Measurements from ENCODE around the gene SNTB2.
"Not testable (repeated sequence)": the region's sequence is repeated elsewhere in the genome, so short reads cannot be mapped to it uniquely, and the experiment has no call there.

Gene SNTB2

GRCh38 chr16:69225121-69225520 is 38.2 kb downstream of the SNTB2 start:
- FAIRE-seq (no peak), DNase-seq (ENCODE audit: insufficient read length, low spot score) (no peak)

DNA sequence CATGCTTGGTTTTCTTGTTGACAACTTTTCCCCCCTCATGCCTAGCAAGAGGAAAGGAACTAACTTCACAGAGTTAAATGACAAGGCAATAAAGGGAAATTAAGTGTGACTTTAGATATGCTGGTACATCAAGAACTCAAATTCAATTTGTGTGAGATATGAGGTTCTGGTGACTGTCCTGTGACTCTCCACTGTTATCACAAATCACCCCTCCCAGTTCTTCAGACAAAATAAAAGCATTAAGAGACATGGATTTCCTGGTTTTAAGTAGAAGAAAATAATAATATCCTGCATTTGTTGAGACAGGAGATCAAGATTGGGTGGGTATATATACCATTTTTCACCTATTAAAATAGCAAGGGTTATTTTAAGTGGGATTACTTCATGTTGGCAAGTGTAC is 46.2 kb downstream of the SNTB2 start:
- FAIRE-seq (no peak), DNase-seq (ENCODE audit: insufficient read length, low spot score) (no peak)

DNA sequence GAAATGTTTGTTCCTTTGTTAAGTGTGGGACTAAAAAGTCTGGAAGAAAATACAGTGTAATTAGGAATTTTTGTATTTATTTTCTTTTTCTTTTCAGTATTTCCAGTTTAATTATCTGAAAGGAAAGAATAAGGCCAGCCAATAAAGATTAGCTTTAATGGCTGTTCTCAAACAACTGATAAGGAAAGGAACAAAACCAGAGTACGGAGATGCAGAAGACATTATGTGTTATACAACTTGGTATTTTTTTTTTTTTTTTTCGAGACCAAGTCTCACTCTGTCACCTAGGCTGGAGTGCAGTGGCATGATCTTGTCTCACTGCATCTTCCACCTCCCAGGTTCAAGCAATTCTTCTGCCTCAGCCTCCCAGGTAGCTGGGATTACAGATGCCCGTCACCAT is 47.5 kb downstream of the SNTB2 start:
- FAIRE-seq (no peak), DNase-seq (ENCODE audit: insufficient read length, low spot score) (no peak)

- FAIRE-seq = no peak
- no peak for DNase-seq (ENCODE audit: insufficient read length, low spot score)
These were observed 49.4 kb downstream of the SNTB2 start for GRCh38 chr16:69236319-69236718.

DNA sequence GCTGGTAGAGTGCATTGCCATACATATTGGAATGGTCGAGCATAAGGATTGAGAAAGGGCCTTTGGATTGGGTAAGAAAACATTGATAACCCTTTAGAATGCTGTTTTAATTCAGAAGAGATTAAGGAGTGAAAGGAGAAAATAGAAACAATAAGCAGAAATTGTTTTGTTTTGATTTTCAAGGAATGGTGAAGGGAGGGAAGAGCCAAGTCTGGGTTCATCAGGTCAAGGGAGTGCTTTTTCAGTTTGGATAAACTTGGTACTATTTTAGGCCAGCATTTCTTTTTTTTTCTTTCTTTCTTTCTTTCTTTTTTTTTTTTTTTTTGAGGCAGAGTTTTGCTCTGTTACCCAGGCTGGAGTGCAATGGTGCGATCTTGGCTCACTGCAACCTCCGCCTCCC is 50.3 kb downstream of the SNTB2 start:
- no peak for FAIRE-seq
- DNase-seq (ENCODE audit: insufficient read length, low spot score) = no peak

DNA sequence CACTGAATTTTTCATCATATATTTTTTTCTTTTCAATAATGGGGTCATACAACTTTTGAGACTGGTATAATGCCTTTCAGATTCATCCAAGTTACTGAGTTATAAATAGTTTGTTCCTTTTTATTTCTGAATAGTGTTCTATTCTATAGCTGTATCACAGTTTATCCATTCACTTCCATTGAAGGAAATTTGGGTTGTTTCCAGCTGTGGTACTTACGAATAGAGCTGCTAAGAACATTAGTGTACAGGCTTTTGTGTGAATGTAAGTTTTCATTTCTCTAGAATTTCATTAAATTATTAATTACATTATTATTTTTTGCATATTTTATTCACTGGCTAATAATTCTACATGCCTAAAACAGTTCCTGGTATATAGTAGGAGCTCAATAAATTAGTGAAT is 52.9 kb downstream of the SNTB2 start:
- DNase-seq (ENCODE audit: insufficient read length, low spot score) (no peak), FAIRE-seq (no peak)

DNA sequence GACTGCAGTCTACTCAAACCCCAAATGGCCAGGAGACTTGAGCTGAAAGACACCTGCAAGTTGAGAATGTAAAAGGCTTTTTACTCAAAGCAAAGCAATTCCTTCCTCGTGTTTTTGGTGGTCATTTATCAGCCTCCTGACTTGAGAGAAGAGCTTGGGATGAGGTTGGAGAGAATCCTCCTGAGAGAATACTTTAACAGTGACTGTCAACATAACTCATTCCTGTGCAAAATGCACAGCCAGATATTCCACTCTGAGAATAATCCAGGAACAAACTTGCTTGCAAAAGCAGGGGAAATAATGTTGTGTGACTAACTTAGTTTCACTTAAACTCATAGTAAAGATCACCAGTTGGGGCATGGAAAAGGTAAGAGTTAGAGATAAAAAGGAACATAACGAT is 53.4 kb downstream of the SNTB2 start:
- FAIRE-seq (no peak), DNase-seq (ENCODE audit: insufficient read length, low spot score) (no peak)

- FAIRE-seq (no peak), DNase-seq (ENCODE audit: insufficient read length, low spot score) (no peak)
These were observed 55.0 kb downstream of the SNTB2 start for GRCh38 chr16:69241926-69242325.

GRCh38 chr16:69243479-69243878 is 56.5 kb downstream of the SNTB2 start:
- FAIRE-seq (no peak), DNase-seq (ENCODE audit: insufficient read length, low spot score) (no peak)

GRCh38 chr16:69244336-69244735 is 57.4 kb downstream of the SNTB2 start:
- no peak for FAIRE-seq

GRCh38 chr16:69250081-69250480 is 63.1 kb downstream of the SNTB2 start:
- FAIRE-seq (no peak), DNase-seq (ENCODE audit: insufficient read length, low spot score) (no peak)

More at GRCh38 chr16:69244336-69244735, 57.4 kb downstream of the SNTB2 start:
- DNase-seq (ENCODE audit: insufficient read length, low spot score) = no peak

DNA sequence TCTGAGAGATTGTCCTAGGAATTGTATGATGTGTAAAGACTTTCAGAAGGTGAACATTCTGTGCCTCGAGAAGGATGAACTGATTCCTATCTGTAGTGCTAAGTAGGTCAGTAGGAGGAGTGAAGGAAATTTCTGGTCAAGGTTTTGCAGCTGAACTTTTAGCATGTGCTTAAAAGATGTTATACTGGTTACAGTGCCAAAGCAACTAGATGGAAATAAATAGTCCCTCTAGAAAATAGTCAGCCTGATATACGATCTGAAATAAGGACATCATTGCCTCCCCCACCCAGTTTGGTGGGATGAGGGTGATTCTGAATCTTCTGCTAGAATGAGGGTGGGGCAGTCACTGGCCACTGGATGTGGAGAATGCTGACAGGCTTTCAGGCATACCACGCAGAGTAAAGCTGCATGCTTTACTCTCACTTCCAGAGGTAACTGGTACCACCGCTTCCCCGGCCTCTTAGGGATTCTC is 66.9 kb downstream of the SNTB2 start:
- DNase-seq (ENCODE audit: insufficient read length, low spot score) = no peak
- no peak for FAIRE-seq

DNA sequence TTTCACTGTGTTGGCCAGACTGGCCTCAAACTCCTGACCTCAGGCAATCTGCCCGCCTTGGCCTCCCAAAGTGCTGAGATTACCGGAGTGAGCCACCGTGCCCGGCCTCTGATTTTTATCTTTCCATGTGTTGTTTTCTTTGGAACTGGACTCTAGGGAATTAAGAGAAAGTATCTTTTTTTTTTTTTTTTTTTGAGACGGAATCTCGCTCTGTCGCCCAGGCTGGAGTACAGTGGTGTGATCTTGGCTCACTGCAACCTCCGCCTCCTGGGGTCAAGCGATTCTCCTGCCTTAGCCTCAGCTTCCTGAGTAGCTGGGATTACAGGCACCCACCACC is 72.4 kb downstream of the SNTB2 start:
- FAIRE-seq; DNase-seq (ENCODE audit: insufficient read length, low spot score): not testable (repeated sequence)

- no peak for FAIRE-seq
- no peak for DNase-seq (ENCODE audit: insufficient read length, low spot score)
These were observed 73.1 kb downstream of the SNTB2 start for GRCh38 chr16:69260019-69260418.

GRCh38 chr16:69260506-69260905 is 73.5 kb downstream of the SNTB2 start:
- no peak for DNase-seq (ENCODE audit: insufficient read length, low spot score)
- FAIRE-seq = no peak

DNA sequence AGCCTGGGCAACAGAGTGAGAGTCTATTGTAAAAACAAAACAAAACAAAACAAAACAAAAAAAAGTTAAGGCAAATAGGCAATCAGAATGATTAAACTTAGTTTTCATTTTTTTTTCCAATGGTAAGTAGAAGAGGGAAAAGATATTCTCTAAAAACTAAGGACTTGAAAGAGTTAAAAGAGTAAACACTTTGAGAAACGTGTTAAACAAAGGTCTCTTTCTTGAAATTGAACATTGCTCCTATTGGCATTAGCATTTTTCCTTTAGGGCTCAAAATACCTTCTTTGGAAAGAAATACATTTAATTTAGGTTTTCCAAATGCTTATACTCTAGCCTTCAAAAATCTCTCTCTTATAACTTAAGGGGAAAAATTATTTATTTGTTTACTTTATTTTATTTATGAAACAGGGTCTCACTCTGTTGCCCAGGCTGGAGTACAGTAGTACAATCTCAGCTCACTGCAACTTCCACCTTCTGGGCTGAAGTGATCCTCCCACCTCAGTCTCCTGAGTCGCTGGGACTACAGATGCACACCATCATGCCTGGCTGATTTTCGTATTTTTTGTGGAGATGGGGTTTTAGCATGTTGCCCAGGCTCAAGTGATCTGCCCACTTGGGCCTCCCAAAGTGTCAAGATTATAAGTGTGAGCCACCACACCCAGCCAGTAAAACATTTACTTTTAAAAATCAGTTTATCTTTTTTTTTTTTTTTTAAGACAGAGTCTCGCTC is 79.5 kb downstream of the SNTB2 start:
- DNase-seq (ENCODE audit: insufficient read length, low spot score) (no peak), FAIRE-seq (no peak)

DNA sequence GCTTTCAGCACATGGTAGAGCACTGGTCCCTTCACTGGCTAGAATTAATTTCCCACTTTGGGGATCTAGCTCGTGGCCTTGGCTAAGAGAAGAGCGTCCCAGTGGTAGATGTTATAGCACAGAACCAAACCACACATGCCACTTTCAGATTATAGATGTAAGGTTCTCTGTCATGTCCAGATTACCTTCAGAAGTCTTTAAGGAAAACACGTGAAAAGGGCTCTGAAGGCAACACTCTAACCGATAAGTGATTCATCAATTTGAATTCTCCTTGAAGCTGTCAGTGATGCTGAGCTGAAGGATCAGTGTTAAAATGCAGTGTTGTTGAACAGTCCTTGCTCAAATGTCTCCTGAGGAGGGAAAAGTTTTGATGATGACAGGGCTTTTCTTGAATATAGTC is 80.7 kb downstream of the SNTB2 start:
- no peak for FAIRE-seq
- DNase-seq (ENCODE audit: insufficient read length, low spot score) = no peak

GRCh38 chr16:69270395-69270794 is 83.4 kb downstream of the SNTB2 start:
- DNase-seq (ENCODE audit: insufficient read length, low spot score) (no peak), FAIRE-seq (no peak)

- FAIRE-seq = no peak
- no peak for DNase-seq (ENCODE audit: insufficient read length, low spot score)
These were observed 83.9 kb downstream of the SNTB2 start for GRCh38 chr16:69270831-69271230.

GRCh38 chr16:69273009-69273408 is 86.0 kb downstream of the SNTB2 start:
- no peak for DNase-seq (ENCODE audit: insufficient read length, low spot score)
- FAIRE-seq = no peak

DNA sequence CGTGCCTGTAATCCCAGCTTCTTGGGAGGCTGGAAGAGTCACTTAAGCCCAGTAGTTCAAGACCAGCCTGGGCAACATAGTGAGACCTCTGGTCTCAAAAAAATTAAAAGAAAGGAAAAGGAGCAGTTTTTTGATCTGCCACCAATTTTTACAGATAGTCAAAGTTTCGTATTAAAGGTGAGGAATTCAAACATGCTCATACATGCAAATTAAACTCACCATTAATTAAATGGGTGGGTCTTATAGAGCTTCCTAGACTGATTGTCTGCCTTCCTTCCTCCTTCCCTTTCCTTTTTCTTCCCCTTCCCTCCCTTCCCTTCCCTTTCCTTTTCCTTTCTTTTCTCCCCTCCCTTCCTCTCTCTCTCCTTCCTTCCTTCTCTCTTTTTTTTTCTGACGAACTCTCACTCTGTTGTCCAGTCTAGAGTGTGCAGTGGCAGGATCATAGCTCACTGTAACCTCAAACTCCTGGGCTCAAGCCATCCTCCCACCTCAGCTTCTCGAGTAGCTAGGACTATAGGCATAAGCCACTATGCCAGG is 87.8 kb downstream of the SNTB2 start:
- no peak for FAIRE-seq
- DNase-seq (ENCODE audit: insufficient read length, low spot score) = no peak

DNA sequence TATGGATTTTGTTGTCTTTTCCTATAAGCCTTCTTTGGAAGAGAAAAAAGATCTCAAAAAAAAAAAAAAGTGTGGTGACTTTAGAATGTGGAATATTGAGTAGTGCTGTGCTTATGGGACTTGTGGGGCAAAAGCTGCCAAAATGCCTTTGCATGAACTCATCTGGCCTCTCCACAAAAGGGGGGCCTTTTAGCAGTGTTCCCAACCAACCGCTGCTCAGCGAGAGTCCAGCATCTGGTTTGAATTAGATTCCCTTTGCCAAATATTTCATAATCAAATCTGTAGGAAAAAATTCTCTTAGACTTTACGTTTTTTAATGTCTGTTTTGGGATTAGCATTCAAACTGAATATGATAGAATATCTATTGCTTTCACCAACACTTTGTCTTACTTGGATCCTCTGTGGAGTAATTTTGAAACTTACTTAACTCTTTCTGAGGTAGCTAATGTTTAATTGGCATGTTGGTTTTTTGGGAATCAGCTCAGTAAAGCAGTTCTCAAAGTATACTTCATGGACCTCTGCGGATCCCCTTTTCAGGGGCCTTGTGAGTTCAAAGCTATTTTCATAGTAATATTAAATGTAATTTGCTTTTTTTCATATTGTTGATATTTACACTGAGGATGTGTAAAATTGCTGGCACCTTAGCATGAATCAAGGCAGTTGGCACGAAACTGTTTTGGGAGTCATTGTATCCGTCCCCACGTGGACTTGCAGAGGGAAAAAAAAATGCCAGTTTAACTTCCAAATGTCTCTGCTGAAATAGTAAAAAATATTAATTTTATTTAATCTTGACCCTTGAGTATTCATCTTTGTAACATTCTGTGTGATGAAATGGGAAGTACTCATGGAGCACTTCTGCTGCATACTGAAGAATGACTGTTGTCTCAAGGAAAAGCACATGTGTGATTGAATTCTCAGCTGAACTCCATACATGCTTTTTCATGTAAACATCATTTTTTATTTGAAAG is 89.5 kb downstream of the SNTB2 start:
- FAIRE-seq (peak; percentile 23), DNase-seq (ENCODE audit: insufficient read length, low spot score) (no peak)

Data from GM19239 (cell line).